K562 (cell line): Measurements from ENCODE around the gene CD300LG. TPM values are rescaled to one million over a fixed set of nuclear protein-coding genes. Genes with fewer than 3 reads are reported as not detected.

ENCODE experiments used
- ATAC-seq: fragments of 200-7000 bp; cut with Tn5 transposase; 3 replicates; pipeline ENCODE4 v1.9.1; 2020; ENCODE audit warnings: moderate library complexity
- BruUV-seq: library from RNA; stranded (reverse); fragments of 400-500 nt; replicated peaks from 2 replicates; lab custom pipeline; 2021; lab: Mats Ljungman, UMichigan
- CTCF ChIA-PET: fragments of 300-600 bp; formaldehyde crosslinking; extraction: SDS; loops from one replicate; lab custom pipeline; 2021; ENCODE audit warnings: low intra/inter-chr PET ratio; lab: Yijun Ruan, JAX
- POLR2A ChIA-PET: fragments of 300-600, 350-650 bp; sonication (Branson Sonifier 250); formaldehyde crosslinking; extraction: SDS; loops from one replicate; lab custom pipeline; 2021; ENCODE audit warnings: antibody characterized with exemption, inconsistent platforms; lab: Yijun Ruan, JAX
- DNase-seq, 4 experiments: peaks; one replicate each; pipeline versions ENCODE4 v3.0.0 to v3.0.0-alpha.2; 2011 to 2018; ENCODE audit warnings: low spot score in 3 of 4, mixed read lengths in 3 of 4; ENCODE audit errors: extremely low read depth in 1 of 4
- FAIRE-seq: peaks from 2 replicates; lab custom pipeline; 2011; peaks lifted over from hg19 to GRCh38; lab: Jason Lieb, UNC
- H2AFZ ChIP-seq: 2 replicates; pipeline ENCODE4 v1.6.0; 2011; ENCODE audit warnings: low read depth, low read length, control low read depth, inconsistent platforms
- H3K27ac ChIP-seq: fragments of 200-600 bp; 3 replicates; pipeline ENCODE4 v1.8.0; 2011; ENCODE audit warnings: low read depth, mild to moderate bottlenecking, control low read depth, inconsistent platforms, low read length, moderate library complexity, mixed read lengths; ENCODE audit errors: extremely low read depth
- H3K27me3 ChIP-seq, 2 experiments: fragments of 300-600 bp in 1 of 2; 2 replicates in 1 of 2; 3 replicates in 1 of 2; pipeline versions ENCODE4 v1.6.0 to v1.8.0; 2011; ENCODE audit warnings: inconsistent platforms in 2 of 2, low read length in 2 of 2, mild to moderate bottlenecking in 1 of 2, mixed read lengths in 1 of 2, moderate library complexity in 1 of 2; ENCODE audit not compliant: control insufficient read depth in 2 of 2, insufficient read depth in 2 of 2
- H3K36me3 ChIP-seq: fragments of 300-600 bp; 3 replicates; pipeline ENCODE4 v1.8.0; 2011; ENCODE audit warnings: mild to moderate bottlenecking, low read length, inconsistent platforms; ENCODE audit not compliant: control insufficient read depth, insufficient read depth
- H3K4me1 ChIP-seq, 2 experiments: fragments of 200-600 bp in 1 of 2; replicated peaks in 1 of 2; 2 replicates in 1 of 2; 3 replicates in 1 of 2; pipeline versions ENCODE4 v1.5.1 to v1.8.0; 2011; ENCODE audit warnings: inconsistent platforms in 2 of 2, low read length in 2 of 2, mild to moderate bottlenecking in 1 of 2, mixed read lengths in 1 of 2, moderate library complexity in 1 of 2; ENCODE audit not compliant: control insufficient read depth in 2 of 2, insufficient read depth in 2 of 2
- H3K4me2 ChIP-seq: 2 replicates; pipeline ENCODE4 v1.6.1; 2011; ENCODE audit warnings: low read length, control low read depth, inconsistent platforms, mixed read lengths; ENCODE audit not compliant: insufficient read depth
- H3K4me3 ChIP-seq: fragments of 200-600 bp; sonication (generic), shearing (Covaris generic); 2 replicates; pipeline ENCODE4 v1.5.1; 2016; ENCODE audit warnings: control low read depth, inconsistent platforms
- H3K79me2 ChIP-seq: fragments of 200-600 bp; 3 replicates; pipeline ENCODE4 v1.8.0; 2011; ENCODE audit warnings: low read length, inconsistent platforms; ENCODE audit not compliant: control insufficient read depth, insufficient read depth
- H3K9ac ChIP-seq, 2 experiments: 2 replicates each; pipeline versions ENCODE4 v1.6.0 to v1.6.1; 2011; ENCODE audit warnings: low read depth in 2 of 2, low read length in 2 of 2, control low read depth in 1 of 2, inconsistent platforms in 1 of 2, mild to moderate bottlenecking in 1 of 2, mixed read lengths in 1 of 2; ENCODE audit not compliant: insufficient read depth in 1 of 2
- H3K9me1 ChIP-seq: one replicate; pipeline ENCODE4 v1.6.0; 2011; ENCODE audit warnings: inconsistent platforms, mild to moderate bottlenecking, low read length, moderate library complexity; ENCODE audit not compliant: control insufficient read depth, insufficient read depth
- H3K9me3 ChIP-seq: replicated peaks from 2 replicates; pipeline ENCODE4 v1.5.1; 2011; ENCODE audit warnings: low read depth, low read length, inconsistent platforms; ENCODE audit not compliant: control insufficient read depth, insufficient read depth
- H4K20me1 ChIP-seq: replicated peaks from 2 replicates; pipeline ENCODE4 v1.6.1; 2011; ENCODE audit warnings: low read length, inconsistent platforms, mixed read lengths; ENCODE audit not compliant: control insufficient read depth, insufficient read depth
- CBFA2T2 ChIP-seq: fragments of 450-650 bp; conservative IDR thresholded peaks from 2 replicates; pipeline ENCODE4 v1.6.1; 2017; ENCODE audit warnings: mild to moderate bottlenecking
- RCOR1 ChIP-seq, 2 experiments: IDR thresholded peaks; 2 replicates each; pipeline ENCODE4 v1.6.1; 2012; ENCODE audit warnings: low read depth in 2 of 2, low read length in 2 of 2, borderline replicate concordance in 1 of 2, improper control_type of control experiment in 1 of 2
- ZNF175 ChIP-seq: fragments of 200-800 bp; sonication (Bioruptor generic); IDR thresholded peaks from 2 replicates; pipeline ENCODE4 v1.6.1; 2016; ENCODE audit warnings: low read depth, mild to moderate bottlenecking, missing genetic modification characterization, missing compliant biosample characterization
- ZNF695 ChIP-seq: fragments of 450-650 bp; formaldehyde crosslinking; IDR thresholded peaks from 2 replicates; pipeline ENCODE4 v1.4.0; 2020; ENCODE audit warnings: mild to moderate bottlenecking, moderate library complexity
- WGBS: fragments of 100-300 bp; shearing (Covaris generic); methylation state at CpG from one replicate; pipeline ENCODE4 v1.1.6; 2016; ENCODE audit warnings: low coverage, mixed read lengths; ENCODE audit not compliant: insufficient coverage; ENCODE audit errors: missing lambda C conversion rate; 5-methylcytosine and 5-hydroxymethylcytosine counted together
- in situ Hi-C: fragments of 300-500 bp; cut with MboI; formaldehyde crosslinking; loops from 4 replicates; pipeline ENCODE4 v1.15.0; 2018; ENCODE audit warnings: inconsistent platforms, mixed read lengths
- intact Hi-C: fragments of 100-400 bp; cut with micrococcal nuclease; formaldehyde crosslinking; loops from 2 replicates; pipeline ENCODE4 v1.14.2; 2022
- polyA plus RNA-seq, 8 experiments: library from polyadenylated mRNA; depleted of rRNA in 4 of 8; stranded (reverse) in 5 of 8; unstranded in 3 of 8; fragments of >200 nt; fragmentation: Nextera tagmentation in 2 of 8; fragmentation: Illumina TruSeq in 1 of 8; extraction: Ambion mirVana in 2 of 8; extraction: Trizol in 1 of 8; gene quantifications; 2 replicates each; pipeline versions ENCODE4 v1.2.1 to v1.2.3, GENCODE V29; 2011 to 2014; ENCODE audit warnings: inconsistent platforms in 1 of 8, missing spikeins in 1 of 8
- total RNA-seq, 7 experiments: library from RNA; depleted of rRNA in 6 of 7; stranded (reverse); fragments of >200 nt in 6 of 7; fragmentation: Illumina TruSeq in 2 of 7; extraction: Trizol in 2 of 7; gene quantifications; 2 replicates each; pipeline versions ENCODE4 v1.2.1 to v1.2.3, GENCODE V29; 2011 to 2021; ENCODE audit warnings: low replicate concordance in 1 of 7
- TF ChIP-seq, protein P1 (sequence below): fragments of 250-450 bp; sonication (Bioruptor Pico); IDR thresholded peaks from 2 replicates; pipeline ENCODE4 v1.8.0; 2021; ENCODE audit warnings: moderate library complexity, mild to moderate bottlenecking, inconsistent platforms
- TF ChIP-seq, protein P2 (sequence below), 2 experiments: fragments of 450-650 bp; IDR thresholded peaks; 2 replicates each; pipeline ENCODE4 v1.6.1; 2016; ENCODE audit warnings: mild to moderate bottlenecking in 2 of 2, borderline replicate concordance in 1 of 2, low read depth in 1 of 2, moderate library complexity in 1 of 2
- TF ChIP-seq, protein P3 (sequence below): fragments of 250-450 bp; sonication (Bioruptor Pico); IDR thresholded peaks from 2 replicates; pipeline ENCODE4 v1.5.0; 2020; ENCODE audit warnings: mild to moderate bottlenecking

CD300LG gene
- total and polyA plus RNA-seq, 9 of the 15 experiments (the other 6 are each of a cell fraction or from before 2014, with no cell fraction given) = not detected

DNA sequence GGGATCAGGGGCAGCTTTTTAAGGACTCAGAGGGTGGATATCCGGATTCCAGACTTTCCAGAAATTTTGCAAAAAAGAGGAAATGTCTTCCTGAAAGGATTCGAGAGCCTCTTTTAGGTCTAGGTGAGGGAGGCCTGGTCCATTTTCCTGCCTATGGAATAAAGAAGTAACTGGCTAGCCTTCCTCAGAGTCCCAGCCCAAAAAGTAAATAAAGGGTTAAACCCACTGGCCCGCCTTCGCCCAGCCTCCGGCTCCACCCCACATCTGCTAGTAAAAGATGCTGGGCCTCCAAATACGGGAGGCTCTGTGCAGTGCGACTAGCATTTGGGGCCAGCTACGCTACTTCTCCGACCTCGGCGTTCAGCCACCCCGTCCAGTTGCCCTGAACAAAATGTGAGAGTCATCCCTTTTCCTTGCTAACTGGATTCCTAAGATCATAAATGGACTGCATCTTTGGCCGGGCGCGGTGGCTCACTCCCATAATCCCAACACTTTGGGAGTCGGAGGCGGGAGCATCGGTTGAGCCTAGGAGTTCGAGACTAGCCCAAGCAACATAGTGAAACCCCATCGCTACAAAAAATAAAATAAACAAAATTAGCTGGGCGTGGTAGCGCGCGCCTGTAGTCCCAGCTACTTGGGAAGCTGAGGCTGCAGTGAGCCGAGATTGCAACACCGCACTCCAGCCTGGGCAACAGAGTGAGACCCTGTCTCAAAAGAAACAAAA is 61.2 kb downstream of the CD300LG start (continued):
- TF ChIP-seq RCOR1 (IDR thresholded peaks at IDR 0.05; ENCODE audit: borderline replicate concordance in 1 of 2, low read depth in 2 of 2, low read length in 2 of 2) = peak in 1 of 2 experiments; percentile 23; a peak in 1 of 4 replicates
- TF ChIP-seq CBFA2T2 = no peak
- no peak for TF ChIP-seq ZNF695 (CRISPR knock-in tag)

DNA sequence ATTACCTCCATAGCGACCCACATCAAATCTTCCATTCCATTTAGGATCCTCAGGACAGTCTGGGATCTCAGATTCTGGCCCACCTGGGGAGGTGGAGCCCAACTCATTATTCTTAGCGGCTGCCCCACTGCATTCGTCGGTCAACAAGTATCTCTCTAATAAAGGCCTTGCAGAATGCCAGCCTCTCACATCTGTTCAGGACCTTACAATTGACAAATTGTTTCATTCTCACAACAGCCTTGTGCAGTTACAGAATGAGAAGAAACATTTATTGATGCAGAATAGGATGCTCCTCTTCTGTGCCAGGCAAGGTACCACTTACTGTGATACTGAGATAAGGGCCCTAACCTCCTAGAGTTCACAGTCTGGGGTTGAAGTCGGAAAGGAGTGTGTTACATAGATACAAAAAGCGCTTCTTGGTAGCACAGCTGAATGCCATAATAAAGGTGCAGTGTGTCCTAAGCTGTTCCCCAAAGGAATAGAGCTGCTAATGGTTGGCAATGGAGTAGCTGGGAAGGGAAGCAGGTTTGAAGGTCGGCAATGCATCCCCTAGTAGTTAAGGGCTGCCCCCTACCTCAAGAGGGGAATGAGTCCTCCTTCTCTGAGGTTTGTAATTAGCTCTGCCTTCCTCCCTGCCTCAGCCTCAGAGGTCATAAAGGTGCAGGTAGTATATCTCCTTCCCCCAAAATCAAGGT is 62.7 kb downstream of the CD300LG start:
- BruUV-seq = no TSS peak
- in situ Hi-C loops (no loop called here), intact Hi-C loops (no loop called here)
- H3K36me3 ChIP-seq = no peaks in the 10 kb centered on the region
- DNase-seq (no peak), ATAC-seq (no peak), FAIRE-seq (no peak)
- H3K79me2 ChIP-seq = no peaks in the 10 kb centered on the region
- peaks cover 6% of the 10 kb centered on the region; the same call in 1 of the 2 replicates for H4K20me1 ChIP-seq
- no peak overlapping the region for H3K27ac ChIP-seq
- no peak overlapping the region for H3K4me2 ChIP-seq
- ChIA-PET POLR2A (interaction anchor here (0.6 to 1.9 kb wide), 4 partner anchors 8 to 149 kb away, joined by 3 to 6 read pairs (median 4); no protein-coding TSS in a partner anchor), CTCF (interaction anchor here (1.3 kb wide), 2 partner anchors 85 to 454 kb away, joined by 6 to 9 read pairs; partner anchors contain the start of gene FAM171A2)
- H3K4me3 ChIP-seq = no peak overlapping the region
- H3K9me3 ChIP-seq = no peaks in the 10 kb centered on the region
- no peak overlapping the region for H3K9ac ChIP-seq
- H3K9me1 ChIP-seq = no peaks in the 10 kb centered on the region
- H3K4me1 ChIP-seq = peaks cover 0 to 23% of the 10 kb centered on the region in 2 experiments; a peak in 3 of 5 replicates
- peaks cover 27 to 66% of the 10 kb centered on the region in 2 experiments for H3K27me3 ChIP-seq
- WGBS = 8% methylated on average over 7 of the region's 7 CpGs
- no peak overlapping the region for H2AFZ ChIP-seq
- TF ChIP-seq, protein P1, sequence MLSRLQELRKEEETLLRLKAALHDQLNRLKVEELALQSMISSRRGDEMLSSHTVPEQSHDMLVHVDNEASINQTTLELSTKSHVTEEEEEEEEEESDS = no peak
- TF ChIP-seq ZNF175 (CRISPR knock-in tag) = no peak
- TF ChIP-seq, protein P2, sequence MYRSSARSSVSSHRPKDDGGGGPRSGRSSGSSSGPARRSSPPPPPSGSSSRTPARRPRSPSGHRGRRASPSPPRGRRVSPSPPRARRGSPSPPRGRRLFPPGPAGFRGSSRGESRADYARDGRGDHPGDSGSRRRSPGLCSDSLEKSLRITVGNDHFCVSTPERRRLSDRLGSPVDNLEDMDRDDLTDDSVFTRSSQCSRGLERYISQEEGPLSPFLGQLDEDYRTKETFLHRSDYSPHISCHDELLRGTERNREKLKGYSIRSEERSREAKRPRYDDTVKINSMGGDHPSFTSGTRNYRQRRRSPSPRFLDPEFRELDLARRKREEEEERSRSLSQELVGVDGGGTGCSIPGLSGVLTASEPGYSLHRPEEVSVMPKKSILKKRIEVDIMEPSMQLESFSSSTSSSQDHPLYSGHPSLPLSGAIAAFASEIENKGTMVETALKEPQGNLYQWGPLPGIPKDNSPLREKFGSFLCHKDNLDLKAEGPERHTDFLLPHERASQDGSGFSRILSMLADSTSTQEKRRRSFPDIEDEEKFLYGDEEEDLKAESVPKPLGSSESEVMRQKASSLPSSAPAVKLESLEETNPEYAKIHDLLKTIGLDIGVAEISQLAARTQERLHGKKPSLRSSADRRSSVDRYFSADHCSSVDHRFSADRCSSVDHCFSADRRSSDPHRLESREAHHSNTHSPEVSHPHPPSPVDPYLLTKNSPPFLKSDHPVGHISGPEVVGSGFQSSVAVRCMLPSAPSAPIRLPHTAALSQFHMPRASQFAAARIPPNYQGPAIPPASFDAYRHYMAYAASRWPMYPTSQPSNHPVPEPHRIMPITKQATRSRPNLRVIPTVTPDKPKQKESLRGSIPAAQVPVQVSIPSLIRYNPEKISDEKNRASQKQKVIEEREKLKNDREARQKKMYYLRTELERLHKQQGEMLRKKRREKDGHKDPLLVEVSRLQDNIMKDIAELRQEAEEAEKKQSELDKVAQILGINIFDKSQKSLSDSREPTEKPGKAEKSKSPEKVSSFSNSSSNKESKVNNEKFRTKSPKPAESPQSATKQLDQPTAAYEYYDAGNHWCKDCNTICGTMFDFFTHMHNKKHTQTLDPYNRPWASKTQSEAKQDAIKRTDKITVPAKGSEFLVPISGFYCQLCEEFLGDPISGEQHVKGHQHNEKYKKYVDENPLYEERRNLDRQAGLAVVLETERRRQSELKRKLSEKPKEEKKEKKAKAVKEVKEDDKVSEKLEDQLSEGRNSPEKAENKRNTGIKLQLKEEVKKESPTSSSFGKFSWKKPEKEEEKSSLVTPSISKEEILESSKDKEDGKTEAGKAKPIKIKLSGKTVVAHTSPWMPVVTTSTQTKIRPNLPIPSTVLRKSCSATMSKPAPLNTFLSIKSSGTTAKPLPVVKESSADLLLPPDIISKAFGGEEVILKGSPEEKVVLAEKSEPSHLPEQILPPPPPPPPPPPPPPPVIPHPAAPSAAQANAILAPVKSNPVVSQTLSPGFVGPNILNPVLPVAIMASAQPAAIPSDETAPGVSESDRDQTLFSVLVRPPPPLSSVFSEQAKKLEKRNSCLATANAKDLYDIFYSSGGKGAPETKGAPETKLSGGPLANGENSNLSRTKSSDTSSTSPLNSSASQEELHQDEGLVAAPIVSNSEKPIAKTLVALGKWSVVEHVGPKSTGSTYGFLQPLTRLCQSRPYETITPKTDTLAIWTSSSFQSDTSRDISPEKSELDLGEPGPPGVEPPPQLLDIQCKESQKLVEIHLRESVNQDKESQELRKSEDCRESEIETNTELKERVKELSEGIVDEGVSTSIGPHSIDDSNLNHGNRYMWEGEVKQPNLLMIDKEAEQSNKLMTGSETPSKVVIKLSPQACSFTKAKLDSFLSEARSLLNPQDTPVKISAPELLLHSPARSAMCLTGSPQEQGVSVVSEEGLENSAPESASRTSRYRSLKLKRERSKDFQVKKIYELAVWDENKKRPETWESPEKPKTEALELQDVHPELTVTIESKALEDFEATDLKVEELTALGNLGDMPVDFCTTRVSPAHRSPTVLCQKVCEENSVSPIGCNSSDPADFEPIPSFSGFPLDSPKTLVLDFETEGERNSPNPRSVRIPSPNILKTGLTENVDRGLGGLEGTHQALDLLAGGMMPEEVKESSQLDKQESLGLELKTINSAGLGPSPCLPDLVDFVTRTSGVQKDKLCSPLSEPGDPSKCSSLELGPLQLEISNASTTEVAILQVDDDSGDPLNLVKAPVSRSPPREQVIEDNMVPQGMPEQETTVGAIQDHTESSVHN (IDR thresholded peaks at IDR 0.05; ENCODE audit: borderline replicate concordance in 1 of 2, low read depth in 1 of 2) = no peak
- TF ChIP-seq, protein P3, sequence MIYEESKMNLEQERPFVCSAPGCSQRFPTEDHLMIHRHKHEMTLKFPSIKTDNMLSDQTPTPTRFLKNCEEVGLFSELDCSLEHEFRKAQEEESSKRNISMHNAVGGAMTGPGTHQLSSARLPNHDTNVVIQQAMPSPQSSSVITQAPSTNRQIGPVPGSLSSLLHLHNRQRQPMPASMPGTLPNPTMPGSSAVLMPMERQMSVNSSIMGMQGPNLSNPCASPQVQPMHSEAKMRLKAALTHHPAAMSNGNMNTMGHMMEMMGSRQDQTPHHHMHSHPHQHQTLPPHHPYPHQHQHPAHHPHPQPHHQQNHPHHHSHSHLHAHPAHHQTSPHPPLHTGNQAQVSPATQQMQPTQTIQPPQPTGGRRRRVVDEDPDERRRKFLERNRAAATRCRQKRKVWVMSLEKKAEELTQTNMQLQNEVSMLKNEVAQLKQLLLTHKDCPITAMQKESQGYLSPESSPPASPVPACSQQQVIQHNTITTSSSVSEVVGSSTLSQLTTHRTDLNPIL = no peak
